Lower lobe of right lung (tissue), 2 donors: ENCODE results near the gene ISG20L2. TPM values are rescaled to one million over a fixed set of nuclear protein-coding genes. Genes with fewer than 3 reads are reported as not detected.

Experiments
- ATAC-seq, 2 donors: fragments of 200-7000 bp; cut with Tn5 transposase; one replicate each; pipeline ENCODE4 v1.9.1; 2020 to 2022; ENCODE audit warnings: mild to moderate bottlenecking in 2 of 2, moderate library complexity in 2 of 2
- DNase-seq: peaks from one replicate; pipeline ENCODE4 v3.0.0-alpha.2; 2020
- H3K27ac ChIP-seq: fragments of 200-600 bp; one replicate; pipeline ENCODE4 v1.8.0; 2022
- H3K27me3 ChIP-seq: fragments of 200-600 bp; one replicate; pipeline ENCODE4 v1.8.0; 2022; ENCODE audit warnings: low read depth
- H3K36me3 ChIP-seq: fragments of 200-600 bp; one replicate; pipeline ENCODE4 v1.8.0; 2022; ENCODE audit warnings: mild to moderate bottlenecking
- H3K4me1 ChIP-seq: fragments of 200-600 bp; one replicate; pipeline ENCODE4 v1.8.0; 2022
- H3K4me3 ChIP-seq: fragments of 200-600 bp; one replicate; pipeline ENCODE4 v1.8.0; 2022; ENCODE audit warnings: mild to moderate bottlenecking
- H3K9me3 ChIP-seq: fragments of 200-600 bp; one replicate; pipeline ENCODE4 v1.8.0; 2022
- CTCF ChIP-seq: fragments of 200-600 bp; IDR thresholded peaks from one replicate; pipeline ENCODE4 v1.8.0; 2022; ENCODE audit warnings: antibody characterized with exemption, mild to moderate bottlenecking
- intact Hi-C: fragments of 100-400 bp; cut with DNase I; formaldehyde crosslinking; loops from one replicate; pipeline ENCODE4 v1.11.0; 2022
- total RNA-seq: library from RNA; stranded (reverse); fragmentation: NEBNext Ultra II Directional; extraction: Animal tissue kit (Norgen Biotek cat#: 25700); gene quantifications from one replicate; pipeline ENCODE4 v1.2.1, GENCODE V29; 2021
- donor health status: DM: no; HTN: yes; CAD: no; lungs with severe emphysema.

ISG20L2 gene
- total RNA-seq, 1 donor from 2014 or later, result 22.6 TPM

DNA sequence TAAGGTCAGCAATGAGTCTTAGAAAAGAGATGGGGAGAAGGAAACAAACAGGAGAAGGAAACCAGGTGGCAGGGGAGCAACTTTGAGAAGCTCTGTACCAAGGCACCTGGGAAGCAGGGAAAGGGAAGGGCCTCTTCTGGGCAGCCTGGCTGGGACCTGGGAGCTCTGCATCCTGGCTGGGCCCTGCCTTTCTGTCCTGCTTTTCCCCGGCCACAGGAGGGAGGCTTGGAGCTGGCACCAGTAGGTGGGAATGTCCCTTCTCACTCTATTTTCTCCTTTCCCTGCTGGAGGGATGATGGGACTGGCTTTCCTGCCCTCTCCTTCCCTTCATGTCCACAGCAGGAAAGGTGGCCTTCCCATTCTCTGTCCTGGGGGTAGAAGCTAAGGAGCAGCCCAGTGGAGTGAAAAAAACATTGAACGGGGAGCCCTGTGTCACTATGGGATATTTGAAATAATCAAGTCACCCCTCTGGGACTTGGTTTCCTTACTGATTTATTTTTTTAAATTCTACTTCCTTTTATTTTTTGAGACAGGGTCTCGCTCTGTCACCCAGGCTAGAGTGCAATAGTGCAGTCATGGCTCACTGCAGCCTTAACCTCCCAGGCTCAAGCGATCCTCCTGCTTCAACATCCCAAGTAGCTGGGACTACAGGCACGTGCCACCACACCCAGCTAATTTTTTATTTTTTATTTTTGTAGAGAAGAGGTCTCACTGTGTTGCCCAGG, 46.2 kb downstream of the ISG20L2 start:
- H3K9me3 ChIP-seq, result no peaks in the 10 kb centered on the region
- no peak overlapping the region for H3K4me3 ChIP-seq
- H3K27ac ChIP-seq, result no peak overlapping the region
- H3K27me3 ChIP-seq, result peaks cover 54% of the 10 kb centered on the region
- H3K4me1 ChIP-seq, result peaks cover 4% of the 10 kb centered on the region
- ATAC-seq, result no peak
- no peaks in the 10 kb centered on the region for H3K36me3 ChIP-seq
- no peak for DNase-seq
- no peak for TF ChIP-seq CTCF
- intact Hi-C loops, result no loop called here

GRCh38 chr1:156681196-156681960, 47.2 kb downstream of the ISG20L2 start:
- peaks cover 57% of the 10 kb centered on the region for H3K27me3 ChIP-seq
- DNase-seq (no peak), ATAC-seq (no peak)

GRCh38 chr1:156680056-156680455, 48.5 kb downstream of the ISG20L2 start:
- no peaks in the 10 kb centered on the region for H3K9me3 ChIP-seq
- no peaks in the 10 kb centered on the region for H3K36me3 ChIP-seq
- TF ChIP-seq CTCF, result no peak
- DNase-seq (no peak), ATAC-seq (no peak)
- intact Hi-C loops, result no loop called here
- H3K27me3 ChIP-seq, result peaks cover 68% of the 10 kb centered on the region
- no peak overlapping the region for H3K4me3 ChIP-seq
- H3K4me1 ChIP-seq, result peaks cover 13% of the 10 kb centered on the region
- no peak overlapping the region for H3K27ac ChIP-seq

More at GRCh38 chr1:156681196-156681960, 47.2 kb downstream of the ISG20L2 start:
- Histone ChIP-seq H3K4me3 (no peak overlapping the region), H3K9me3 (no peaks in the 10 kb centered on the region), H3K27ac (no peak overlapping the region), H3K4me1 (peaks cover 10% of the 10 kb centered on the region), H3K36me3 (no peaks in the 10 kb centered on the region)
- no peak for TF ChIP-seq CTCF
- intact Hi-C loops, result no loop called here

DNA sequence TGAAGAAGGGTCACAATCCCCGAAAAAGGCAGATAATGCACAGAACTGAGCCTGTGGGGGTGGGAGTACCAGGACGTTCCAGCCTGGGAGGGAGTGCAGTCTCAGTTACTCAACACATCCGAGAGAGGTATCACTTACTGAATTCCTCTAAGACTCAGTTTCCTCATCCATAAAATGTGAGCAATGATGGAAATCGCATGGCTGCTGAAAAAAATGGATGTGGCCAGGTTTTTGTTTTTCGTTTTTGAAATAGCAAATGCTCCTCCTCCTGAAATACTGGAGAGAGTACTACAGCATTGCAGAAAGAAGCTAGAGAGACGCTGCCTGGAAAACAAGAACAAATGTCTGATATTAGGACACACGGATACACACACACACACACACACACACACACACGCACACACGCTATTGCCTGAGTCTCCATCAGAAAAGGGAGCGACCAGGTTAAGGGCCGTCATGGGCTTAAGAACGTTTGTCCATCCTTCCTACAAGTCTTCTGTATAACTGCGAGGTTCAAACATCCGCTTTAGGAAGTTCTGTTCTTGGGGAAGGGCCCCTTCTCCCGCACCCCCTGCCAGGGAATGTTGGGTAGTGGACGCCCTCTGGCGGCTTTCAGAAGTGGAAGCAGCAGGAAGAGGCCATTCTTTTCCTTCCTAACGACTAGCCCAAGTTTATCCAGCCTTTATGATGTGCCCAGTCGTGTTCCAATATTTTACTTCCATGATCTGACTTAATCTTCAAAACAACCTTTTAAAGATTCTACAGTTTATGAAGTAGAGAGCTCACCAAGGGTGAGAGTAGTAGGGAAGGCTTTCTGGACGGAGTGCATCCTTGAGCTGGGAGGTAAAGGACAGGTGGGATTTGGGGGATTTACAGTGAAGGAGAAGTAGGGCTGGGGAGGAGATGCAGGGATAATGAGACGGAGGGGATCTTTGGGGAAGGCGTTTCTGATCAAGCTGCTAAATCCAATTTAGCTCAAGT, 50.7 kb downstream of the ISG20L2 start:
- peak; percentile 72 to 79 for ATAC-seq
- peak; percentile 75 for TF ChIP-seq CTCF
- Histone ChIP-seq H3K9me3 (no peaks in the 10 kb centered on the region), H3K4me3 (peak overlapping the region; percentile 64), H3K4me1 (peaks cover 32% of the 10 kb centered on the region), H3K27ac (peak overlapping the region; percentile 82), H3K27me3 (peaks cover 58% of the 10 kb centered on the region), H3K36me3 (no peaks in the 10 kb centered on the region)
- peak; percentile 62 for DNase-seq
- intact Hi-C loops, result no loop called here
